HepG2 (cell line): ENCODE data around the gene RPP14. TPM values are rescaled to one million over a fixed set of nuclear protein-coding genes. Genes with fewer than 3 reads are reported as not detected.

ENCODE experiments used
- ASH2L ChIP-seq: fragments of 300-600, 200-600 bp; sonication (generic); IDR thresholded peaks from 2 replicates; pipeline ENCODE4 v1.7.0; 2017; ENCODE audit warnings: low read depth, mild to moderate bottlenecking, moderate library complexity, mixed read lengths, low read length; ENCODE audit not compliant: insufficient read length
- EHMT2 ChIP-seq: fragments of 200-600 bp; sonication (generic); IDR thresholded peaks from 2 replicates; pipeline ENCODE4 v1.7.0; 2017; ENCODE audit warnings: antibody characterized with exemption, low read depth, low read length, borderline replicate concordance
- KMT2B ChIP-seq: IDR thresholded peaks from 2 replicates; pipeline ENCODE4 v1.6.1; 2016; ENCODE audit warnings: missing genetic modification reagents, missing compliant biosample characterization
- MNT ChIP-seq: fragments of 450-650 bp; IDR thresholded peaks from 2 replicates; pipeline ENCODE4 v1.6.1; 2016
- MYNN ChIP-seq: sonication (generic); formaldehyde crosslinking; IDR thresholded peaks from 2 replicates; pipeline ENCODE4 v1.4.0; 2020; ENCODE audit warnings: mild to moderate bottlenecking, low read depth, missing genetic modification reagents
- NCOR1 ChIP-seq: fragments of 200-600 bp; sonication (generic); IDR thresholded peaks from 2 replicates; pipeline ENCODE4 v1.7.0; 2017; ENCODE audit warnings: antibody characterized with exemption, low read length, borderline replicate concordance
- NFE2L2 ChIP-seq: fragments of 150-350 bp; IDR thresholded peaks from 2 replicates; pipeline ENCODE4 v1.6.1; 2014; ENCODE audit warnings: low read length
- NR1H2 ChIP-seq: sonication (generic); formaldehyde crosslinking; IDR thresholded peaks from 2 replicates; pipeline ENCODE4 v1.8.1; 2022; ENCODE audit warnings: low read depth, missing genetic modification reagents, borderline replicate concordance
- POGZ ChIP-seq: sonication (generic); formaldehyde crosslinking; IDR thresholded peaks from 2 replicates; pipeline ENCODE4 v1.4.0; 2020; ENCODE audit warnings: mild to moderate bottlenecking, missing genetic modification reagents
- RBM39 ChIP-seq: fragments of 200-400 bp; formaldehyde crosslinking; IDR thresholded peaks from one replicate; pipeline ENCODE4 v1.6.1; 2018; ENCODE audit warnings: antibody characterized with exemption, mild to moderate bottlenecking, low read depth, low read length; ENCODE audit not compliant: poor library complexity, severe bottlenecking
- RFX3 ChIP-seq: IDR thresholded peaks from 2 replicates; pipeline ENCODE4 v1.6.1; 2016; ENCODE audit warnings: missing biosample characterization, missing genetic modification reagents
- TGIF2 ChIP-seq: IDR thresholded peaks from 2 replicates; pipeline ENCODE4 v1.6.1; 2016; ENCODE audit warnings: control low read depth, missing compliant biosample characterization
- WIZ ChIP-seq: sonication (generic); formaldehyde crosslinking; IDR thresholded peaks from 2 replicates; pipeline ENCODE4 v1.5.1; 2020; ENCODE audit warnings: mild to moderate bottlenecking, missing genetic modification reagents
- ZBTB49 ChIP-seq: sonication (generic); formaldehyde crosslinking; IDR thresholded peaks from 2 replicates; pipeline ENCODE4 v1.4.0; 2020; ENCODE audit warnings: missing genetic modification reagents, borderline replicate concordance
- ZNF460 ChIP-seq: sonication (generic); formaldehyde crosslinking; IDR thresholded peaks from 2 replicates; pipeline ENCODE4 v1.5.1; 2020; ENCODE audit warnings: missing genetic modification reagents, mild to moderate bottlenecking, borderline replicate concordance
- ZNF557 ChIP-seq: sonication (generic); formaldehyde crosslinking; IDR thresholded peaks from 2 replicates; pipeline ENCODE4 v1.4.0; 2020; ENCODE audit warnings: missing genetic modification reagents
- ZNF567 ChIP-seq: sonication (generic); formaldehyde crosslinking; IDR thresholded peaks from 2 replicates; pipeline ENCODE4 v1.8.1; 2023; ENCODE audit warnings: mild to moderate bottlenecking, missing genetic modification reagents, borderline replicate concordance
- polyA plus RNA-seq, 8 experiments: library from polyadenylated mRNA; depleted of rRNA in 3 of 8; stranded (reverse) in 7 of 8; unstranded in 1 of 8; fragments of >200 nt; fragmentation: Illumina TruSeq in 4 of 8; extraction: Trizol in 4 of 8; gene quantifications; 2 replicates each; pipeline versions ENCODE4 v1.2.1 to v1.2.3, GENCODE V29; 2011 to 2016; ENCODE audit warnings: low read depth in 4 of 8, missing spikeins in 1 of 8, mixed read lengths in 1 of 8; ENCODE audit not compliant: insufficient read depth in 1 of 8
- total RNA-seq, 5 experiments: library from RNA; depleted of rRNA; stranded (reverse); fragments of >200 nt; fragmentation: Illumina TruSeq; extraction: Trizol; gene quantifications; 2 replicates each; pipeline ENCODE4 v1.2.3, GENCODE V29; 2016; ENCODE audit warnings: low read depth in 1 of 5
- TF ChIP-seq, protein P1 (sequence below): sonication (generic); formaldehyde crosslinking; conservative IDR thresholded peaks from 2 replicates; pipeline ENCODE4 v1.8.1; 2023; ENCODE audit warnings: missing genetic modification reagents
- TF ChIP-seq, protein P2 (sequence below): IDR thresholded peaks from 2 replicates; pipeline ENCODE4 v1.6.1; 2016; ENCODE audit warnings: mild to moderate bottlenecking, missing biosample characterization, missing genetic modification reagents
- TF ChIP-seq, protein P3 (sequence below): sonication (generic); formaldehyde crosslinking; IDR thresholded peaks from 2 replicates; pipeline ENCODE4 v1.5.0; 2020; ENCODE audit warnings: mild to moderate bottlenecking, missing genetic modification reagents

Gene RPP14
- total and polyA plus RNA-seq, 2 of the 13 experiments (the other 11 are each of a cell fraction or from before 2014, with no cell fraction given) = 15.4 to 16.2 TPM

- TF ChIP-seq WIZ (no peak), ZBTB49 (no peak), MYNN (no peak), NFE2L2 (no peak), ZNF460 (CRISPR knock-in tag) (no peak), NR1H2 (no peak), EHMT2 (no peak), RBM39 (no peak), ZNF567 (CRISPR knock-in tag) (no peak; the same call in 1 of the 2 replicates), NCOR1 (no peak), MNT (no peak), POGZ (CRISPR knock-in tag) (peak; percentile 59; the same call in 1 of the 2 replicates), TGIF2 (CRISPR knock-in tag) (no peak; the same call in 1 of the 2 replicates), RFX3 (CRISPR knock-in tag) (no peak), KMT2B (CRISPR knock-in tag) (no peak), ASH2L (no peak), ZNF557 (CRISPR knock-in tag) (no peak)
- TF ChIP-seq, protein P1, sequence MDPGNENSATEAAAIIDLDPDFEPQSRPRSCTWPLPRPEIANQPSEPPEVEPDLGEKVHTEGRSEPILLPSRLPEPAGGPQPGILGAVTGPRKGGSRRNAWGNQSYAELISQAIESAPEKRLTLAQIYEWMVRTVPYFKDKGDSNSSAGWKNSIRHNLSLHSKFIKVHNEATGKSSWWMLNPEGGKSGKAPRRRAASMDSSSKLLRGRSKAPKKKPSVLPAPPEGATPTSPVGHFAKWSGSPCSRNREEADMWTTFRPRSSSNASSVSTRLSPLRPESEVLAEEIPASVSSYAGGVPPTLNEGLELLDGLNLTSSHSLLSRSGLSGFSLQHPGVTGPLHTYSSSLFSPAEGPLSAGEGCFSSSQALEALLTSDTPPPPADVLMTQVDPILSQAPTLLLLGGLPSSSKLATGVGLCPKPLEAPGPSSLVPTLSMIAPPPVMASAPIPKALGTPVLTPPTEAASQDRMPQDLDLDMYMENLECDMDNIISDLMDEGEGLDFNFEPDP = no peak
- TF ChIP-seq, protein P2, sequence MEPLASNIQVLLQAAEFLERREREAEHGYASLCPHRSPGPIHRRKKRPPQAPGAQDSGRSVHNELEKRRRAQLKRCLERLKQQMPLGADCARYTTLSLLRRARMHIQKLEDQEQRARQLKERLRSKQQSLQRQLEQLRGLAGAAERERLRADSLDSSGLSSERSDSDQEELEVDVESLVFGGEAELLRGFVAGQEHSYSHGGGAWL (CRISPR knock-in tag) = 0 out of 2 replicates have a peak, but pooled peaks have one; percentile 38
- TF ChIP-seq, protein P3, sequence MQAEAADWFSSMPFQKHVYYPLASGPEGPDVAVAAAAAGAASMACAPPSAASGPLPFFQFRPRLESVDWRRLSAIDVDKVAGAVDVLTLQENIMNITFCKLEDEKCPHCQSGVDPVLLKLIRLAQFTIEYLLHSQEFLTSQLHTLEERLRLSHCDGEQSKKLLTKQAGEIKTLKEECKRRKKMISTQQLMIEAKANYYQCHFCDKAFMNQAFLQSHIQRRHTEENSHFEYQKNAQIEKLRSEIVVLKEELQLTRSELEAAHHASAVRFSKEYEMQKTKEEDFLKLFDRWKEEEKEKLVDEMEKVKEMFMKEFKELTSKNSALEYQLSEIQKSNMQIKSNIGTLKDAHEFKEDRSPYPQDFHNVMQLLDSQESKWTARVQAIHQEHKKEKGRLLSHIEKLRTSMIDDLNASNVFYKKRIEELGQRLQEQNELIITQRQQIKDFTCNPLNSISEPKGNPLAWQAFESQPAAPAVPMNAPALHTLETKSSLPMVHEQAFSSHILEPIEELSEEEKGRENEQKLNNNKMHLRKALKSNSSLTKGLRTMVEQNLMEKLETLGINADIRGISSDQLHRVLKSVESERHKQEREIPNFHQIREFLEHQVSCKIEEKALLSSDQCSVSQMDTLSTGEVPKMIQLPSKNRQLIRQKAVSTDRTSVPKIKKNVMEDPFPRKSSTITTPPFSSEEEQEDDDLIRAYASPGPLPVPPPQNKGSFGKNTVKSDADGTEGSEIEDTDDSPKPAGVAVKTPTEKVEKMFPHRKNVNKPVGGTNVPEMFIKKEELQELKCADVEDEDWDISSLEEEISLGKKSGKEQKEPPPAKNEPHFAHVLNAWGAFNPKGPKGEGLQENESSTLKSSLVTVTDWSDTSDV (CRISPR knock-in tag) = no peak
Observed at GRCh38 chr3:58332575-58333188, 26.6 kb downstream of the RPP14 start, which contains the start of gene PXK (continued).
